C4-2B (cell line): ENCODE measurements around the gene ADAT3.

Experiments
- CTCF ChIP-seq: fragments of 450-650 bp; conservative IDR thresholded peaks from 2 replicates; pipeline ENCODE4 v1.5.1; 2017; ENCODE audit warnings: mild to moderate bottlenecking
- ZFX ChIP-seq: fragments of 450-650 bp; IDR thresholded peaks from 2 replicates; pipeline ENCODE4 v1.6.1; 2017

GRCh38 chr19:1913781-1914577 is 8.8 kb downstream of the ADAT3 start:
- TF ChIP-seq CTCF, result no peak
- no peak for TF ChIP-seq ZFX
